CD4-positive, alpha-beta T cell treated with Interleukin-21 for 1 hour (primary cell): ENCODE measurements around the gene CENPN.
A peak's percentile ranks its signal among the peaks of the same experiment; 100 is the strongest.

ENCODE experiments used
- DNase-seq: peaks from one replicate; pipeline ENCODE4 v3.0.0-alpha.2; 2020

Gene CENPN

GRCh38 chr16:80992676-80993293 lies 14.2 kb upstream of the CENPN start:
- no peak for DNase-seq

- no peak for DNase-seq
Measured at GRCh38 chr16:80993307-80993706, 13.7 kb upstream of the CENPN start.

GRCh38 chr16:80993834-80994233 lies 13.2 kb upstream of the CENPN start:
- DNase-seq: no peak

- DNase-seq: no peak
Measured at GRCh38 chr16:80994451-80994850, 12.6 kb upstream of the CENPN start.

- DNase-seq: no peak
Measured at GRCh38 chr16:80996688-80997138, 10.3 kb upstream of the CENPN start.

GRCh38 chr16:80997139-80997798 lies 9.7 kb upstream of the CENPN start:
- DNase-seq: peak; percentile 25

GRCh38 chr16:80997964-80998620 lies 8.9 kb upstream of the CENPN start:
- DNase-seq: no peak

- DNase-seq: no peak
Measured at GRCh38 chr16:81000873-81001272, 6.1 kb upstream of the CENPN start.

GRCh38 chr16:81001330-81001729 lies 5.7 kb upstream of the CENPN start:
- DNase-seq: no peak

GRCh38 chr16:81003064-81003463 lies 4.0 kb upstream of the CENPN start:
- no peak for DNase-seq

GRCh38 chr16:81003610-81004460 lies 3.2 kb upstream of the CENPN start:
- peak; percentile 24 for DNase-seq

GRCh38 chr16:81004646-81005353 lies 2.2 kb upstream of the CENPN start:
- DNase-seq: peak; percentile 81

GRCh38 chr16:81005610-81006161 lies 1.3 kb upstream of the CENPN start:
- DNase-seq: peak; percentile 9

GRCh38 chr16:81006211-81006812 lies 702 bp upstream of the CENPN start:
- DNase-seq: peak; percentile 75

GRCh38 chr16:81008505-81008789 lies 1.4 kb downstream of the CENPN start:
- DNase-seq: no peak

GRCh38 chr16:81012974-81013373 lies 6.0 kb downstream of the CENPN start:
- DNase-seq: no peak

- no peak for DNase-seq
Measured at GRCh38 chr16:81014672-81015071, 7.7 kb downstream of the CENPN start.

- DNase-seq: no peak
Measured at GRCh38 chr16:81018496-81018895, 11.5 kb downstream of the CENPN start.

- no peak for DNase-seq
Measured at GRCh38 chr16:81026429-81026828, 19.4 kb downstream of the CENPN start.

GRCh38 chr16:81029930-81030604 lies 23.1 kb downstream of the CENPN start:
- DNase-seq: no peak

- DNase-seq: peak; percentile 90
Measured at GRCh38 chr16:81035398-81035974, 28.5 kb downstream of the CENPN start, which contains the start of gene ATMIN. Gene ATMIN, plus strand, starts transcription at chr16:81035842. Its CDS starts 29 bp downstream, at chr16:81035871.
